ENCODE measurements around the gene FEM1B.

GRCh38 chr15:68272721-68273271 is 4.7 kb upstream of the FEM1B start:
- no peak for TF ChIP-seq EP300 (IDR thresholded peaks at IDR 0.05; ENCODE audit: borderline replicate concordance in 1 of 2, low read depth in 2 of 2, low read length in 2 of 2)
- TF ChIP-seq CTCF (IDR thresholded peaks at IDR 0.05; ENCODE audit: control extremely low read depth in 1 of 3, insufficient read depth in 1 of 3, low read depth in 1 of 3, low read length in 3 of 3), result no peak
- TF ChIP-seq EZH2 (IDR thresholded peaks at IDR 0.05; ENCODE audit: low read depth, low read length, severe bottlenecking), result no peak
- TF ChIP-seq RXRA (IDR thresholded peaks at IDR 0.05; ENCODE audit: insufficient read depth, low read depth, low read length), result no peak
- TF ChIP-seq RBBP5 (IDR thresholded peaks at IDR 0.05; ENCODE audit: borderline replicate concordance, low read depth, low read length), result no peak
- TF ChIP-seq CHD1 (IDR thresholded peaks at IDR 0.05; ENCODE audit: low read depth, low read length), result no peak
- no peak for TF ChIP-seq ZNF274 (IDR thresholded peaks at IDR 0.05; ENCODE audit: borderline replicate concordance, extremely low read depth, low read length)
- TF ChIP-seq TAF1 (IDR thresholded peaks at IDR 0.05; ENCODE audit: low read depth, low read length), result no peak
- no peak for TF ChIP-seq MAFK (IDR thresholded peaks at IDR 0.05; ENCODE audit: low read depth, low read length)
- TF ChIP-seq GTF2F1 (IDR thresholded peaks at IDR 0.05; ENCODE audit: borderline replicate concordance, low read depth, low read length), result no peak
- TF ChIP-seq CREB1 (IDR thresholded peaks at IDR 0.05), result no peak
- TF ChIP-seq RAD21 (IDR thresholded peaks at IDR 0.05 in 1 of 2, conservative IDR thresholded peaks at IDR 0.05 in 1 of 2; ENCODE audit: low read depth in 2 of 2, low read length in 2 of 2), result no peak
- TF ChIP-seq ATF3 (IDR thresholded peaks at IDR 0.05; ENCODE audit: insufficient read depth, low read depth, low read length), result no peak
- TF ChIP-seq TCF12 (IDR thresholded peaks at IDR 0.05; ENCODE audit: low read depth, low read length), result no peak

All from H1 (cell line).